HG03521 (cell line): ENCODE data around the gene PIGL.
"Not testable (repeated sequence)": the region's sequence is repeated elsewhere in the genome, so short reads cannot be mapped to it uniquely, and the experiment has no call there.

Source experiments
- ATAC-seq: cut with Tn5 transposase; IDR thresholded peaks from one replicate; pipeline ENCODE4 v1.9.1; 2021; ENCODE audit warnings: mild to moderate bottlenecking, moderate library complexity; ENCODE audit not compliant: unreplicated experiment

Gene PIGL

DNA sequence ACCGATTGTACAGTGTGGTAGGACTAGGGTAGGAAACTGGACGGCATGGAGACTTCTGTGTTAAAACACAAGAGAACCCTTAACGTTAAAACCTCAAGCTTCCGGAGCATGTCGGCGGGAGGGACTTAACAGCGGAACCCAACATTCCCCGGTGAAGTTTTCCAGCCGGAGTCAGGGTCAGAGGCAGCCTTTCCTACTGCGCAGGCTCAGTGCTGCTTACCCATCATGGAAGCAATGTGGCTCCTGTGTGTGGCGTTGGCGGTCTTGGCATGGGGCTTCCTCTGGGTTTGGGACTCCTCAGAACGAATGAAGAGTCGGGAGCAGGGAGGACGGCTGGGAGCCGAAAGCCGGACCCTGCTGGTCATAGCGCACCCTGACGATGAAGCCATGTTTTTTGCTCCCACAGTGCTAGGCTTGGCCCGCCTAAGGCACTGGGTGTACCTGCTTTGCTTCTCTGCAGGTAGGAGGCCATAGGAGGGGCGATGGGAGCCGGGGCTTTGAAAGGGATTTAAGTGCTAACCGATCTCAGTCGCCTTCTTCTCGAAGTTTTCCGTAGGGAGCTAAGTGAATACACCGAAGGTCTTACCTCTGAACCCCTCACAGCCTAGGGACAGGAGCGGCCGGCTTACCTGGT lies at the start of gene PIGL:
Gene PIGL (plus strand): TSS at position 209 of the 634 bp plus-strand sequence. CDS start 17 bp downstream, at position 226.
- peak; percentile 32 for ATAC-seq

DNA sequence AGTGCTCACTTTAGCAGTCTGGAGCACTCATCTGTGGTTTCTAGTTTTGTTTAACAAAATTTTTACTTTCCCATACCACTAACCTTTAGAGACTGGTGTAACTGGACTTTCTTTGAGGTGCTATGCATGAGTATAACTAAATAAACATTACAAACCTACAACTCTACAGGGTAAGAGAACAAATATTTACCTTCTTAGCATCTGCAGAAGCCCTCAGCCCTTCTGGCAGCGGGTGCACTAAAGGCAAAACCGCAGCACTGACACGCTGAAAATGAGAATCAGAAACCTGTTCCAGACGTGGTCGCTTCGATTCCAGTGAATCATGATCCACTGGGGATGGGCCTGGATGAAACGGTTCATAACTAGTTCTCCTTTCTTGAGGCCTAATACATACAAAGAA lies 45.4 kb upstream of the PIGL start:
- no peak for ATAC-seq

DNA sequence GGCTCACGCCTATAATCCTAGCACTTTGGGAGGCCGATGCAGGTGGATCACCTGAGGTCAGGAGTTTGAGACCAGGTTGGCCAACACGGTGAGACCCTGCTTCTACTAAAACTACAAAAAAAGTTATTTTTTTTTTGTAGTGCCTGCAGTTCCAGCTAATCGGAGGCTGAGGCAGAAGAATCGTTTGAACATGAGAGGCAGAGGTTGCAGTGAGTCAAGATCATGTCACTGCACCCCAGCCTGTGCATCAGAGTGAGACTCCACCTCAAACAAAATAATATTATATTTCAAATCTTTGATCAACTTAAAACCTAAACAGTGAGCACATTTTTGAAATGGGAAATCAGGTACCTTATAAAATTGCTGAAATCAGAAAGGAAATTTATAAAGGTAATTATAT lies 38.2 kb upstream of the PIGL start:
- ATAC-seq, result no peak

DNA sequence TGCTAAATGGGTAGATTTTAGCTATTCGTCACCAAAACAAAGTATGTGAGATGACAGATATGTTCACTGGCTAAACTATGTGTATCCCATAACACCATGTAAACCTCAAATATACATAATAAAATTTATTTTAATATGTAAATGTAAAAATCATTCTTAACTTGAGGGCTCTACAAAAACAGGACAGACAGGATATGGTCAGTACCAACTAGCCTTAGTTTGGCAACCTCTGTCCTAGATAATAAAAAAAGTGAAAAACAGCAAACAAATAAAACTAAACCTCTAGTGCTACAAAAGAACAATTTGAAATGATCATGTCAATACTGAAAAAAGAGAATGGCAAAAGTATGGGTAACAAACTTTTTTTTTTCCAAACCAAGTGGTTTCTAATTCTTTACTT lies 35.4 kb upstream of the PIGL start:
- no peak for ATAC-seq

DNA sequence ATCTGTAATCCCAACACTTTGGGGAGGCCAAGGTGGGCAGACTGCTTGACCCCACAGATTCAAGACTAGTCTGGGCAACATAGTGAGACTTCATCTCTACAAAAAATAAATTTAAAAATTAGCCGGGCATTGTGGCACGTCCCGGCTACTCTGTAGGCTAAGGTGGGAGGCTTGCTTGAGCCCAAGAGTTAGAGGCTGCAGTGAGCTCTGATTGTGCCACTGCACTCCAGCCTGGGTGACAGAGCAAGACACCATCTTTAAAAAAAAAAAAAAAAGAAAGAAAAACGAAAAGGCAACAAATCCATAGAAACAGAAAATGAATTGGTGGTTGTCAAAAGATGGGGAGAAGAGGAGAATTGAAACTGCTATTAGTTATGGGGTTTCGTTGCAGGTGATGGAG lies 29.4 kb upstream of the PIGL start:
- no peak for ATAC-seq

DNA sequence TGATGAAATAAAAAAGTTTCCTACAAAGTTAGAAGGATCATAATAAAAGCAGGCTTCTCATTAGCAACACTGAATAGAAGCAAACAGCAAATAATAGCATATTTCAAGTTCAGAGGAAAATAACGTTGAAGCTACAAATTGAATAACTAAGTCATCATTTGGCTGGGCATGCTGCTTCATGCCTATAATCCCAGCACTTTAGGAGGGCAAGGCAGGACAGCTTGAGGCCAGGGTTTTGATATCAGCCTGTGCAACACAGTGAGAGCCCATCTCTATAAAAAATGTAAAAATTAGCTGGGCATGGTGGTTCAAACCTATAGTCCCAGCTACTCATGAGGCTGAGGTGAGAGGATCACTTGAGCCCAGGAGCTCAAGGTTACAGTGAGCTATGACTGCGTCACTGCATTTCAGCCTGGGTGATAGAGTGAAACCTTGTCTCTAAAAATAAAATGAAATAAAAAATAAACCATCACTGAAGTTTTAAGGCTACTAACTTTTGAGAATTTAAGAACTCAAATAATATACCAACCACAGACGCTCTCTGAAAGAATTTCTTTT lies 27.1 kb upstream of the PIGL start:
- ATAC-seq, result no peak

DNA sequence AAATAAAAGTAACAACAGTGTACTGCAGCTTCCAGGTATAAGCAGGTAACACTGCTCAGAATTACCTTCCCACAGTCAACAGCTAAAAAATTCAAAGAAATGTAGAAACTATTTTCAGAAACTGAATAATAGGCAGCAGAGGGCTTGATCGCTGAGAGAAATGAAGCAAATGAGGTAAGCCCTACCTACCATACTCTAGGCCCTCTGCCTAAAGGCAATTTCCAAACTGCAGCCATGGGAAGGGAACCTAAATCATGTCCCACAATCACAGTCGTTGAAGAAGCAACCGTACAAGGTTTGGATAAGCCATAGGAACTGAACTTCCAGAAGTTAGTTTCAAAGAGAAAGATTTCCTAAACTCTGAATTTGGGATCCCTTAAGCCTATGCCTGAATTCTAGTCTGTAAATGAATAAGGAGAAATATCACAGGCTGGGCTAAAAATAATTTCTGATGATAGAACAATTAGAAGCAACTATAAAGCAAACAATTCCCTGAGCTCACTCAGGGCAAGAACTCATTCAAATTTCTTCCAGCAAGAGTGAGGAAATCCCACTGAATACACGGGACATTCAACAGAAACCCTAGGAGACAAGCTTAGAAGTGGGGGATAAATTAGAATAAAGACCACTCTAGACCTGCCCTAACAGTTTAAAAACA lies 26.2 kb upstream of the PIGL start:
- ATAC-seq, result no peak

DNA sequence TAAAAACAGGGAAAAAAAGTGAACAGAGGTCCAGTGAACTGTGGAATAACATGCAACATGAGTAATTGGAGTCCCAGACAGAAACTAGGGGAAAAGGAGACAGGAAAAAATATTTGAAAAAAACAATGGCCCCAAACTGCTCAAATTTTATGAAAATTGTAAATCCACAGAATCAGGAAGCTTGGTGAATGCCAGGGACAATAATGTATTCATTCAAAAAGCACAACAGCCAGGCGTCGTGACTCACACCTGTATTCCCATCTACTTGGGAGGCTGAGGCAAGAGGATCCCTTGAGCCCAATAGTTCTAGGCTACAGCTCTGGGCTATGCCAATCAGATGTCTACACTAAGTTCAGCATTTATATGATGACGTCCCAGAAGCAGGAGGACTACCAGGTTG lies 25.4 kb upstream of the PIGL start:
- ATAC-seq, result no peak

DNA sequence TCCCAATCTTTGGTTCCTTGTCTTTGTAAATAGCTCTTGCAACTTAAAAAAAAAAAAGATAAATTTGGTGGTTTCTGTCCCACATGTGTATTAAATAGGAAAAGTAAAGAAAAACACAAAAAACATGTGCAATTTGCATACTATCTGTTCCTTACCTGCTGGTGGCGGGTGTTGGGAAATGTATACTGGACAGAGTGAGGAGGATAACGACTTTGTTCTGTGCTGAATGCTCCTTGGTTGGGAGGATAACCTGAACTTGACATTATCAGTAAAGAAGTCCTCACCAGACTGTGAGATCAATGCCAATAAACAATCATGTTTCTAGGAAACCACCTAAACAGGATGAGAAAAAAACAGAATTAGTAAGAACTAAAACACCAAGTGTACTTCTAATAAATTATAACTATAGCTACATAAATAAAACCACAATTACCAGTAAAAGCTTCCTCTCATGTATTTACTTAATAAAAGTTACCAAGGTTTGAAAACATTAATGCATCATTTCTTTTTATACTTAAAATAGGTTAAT lies 22.6 kb upstream of the PIGL start:
- not testable (repeated sequence) for ATAC-seq

DNA sequence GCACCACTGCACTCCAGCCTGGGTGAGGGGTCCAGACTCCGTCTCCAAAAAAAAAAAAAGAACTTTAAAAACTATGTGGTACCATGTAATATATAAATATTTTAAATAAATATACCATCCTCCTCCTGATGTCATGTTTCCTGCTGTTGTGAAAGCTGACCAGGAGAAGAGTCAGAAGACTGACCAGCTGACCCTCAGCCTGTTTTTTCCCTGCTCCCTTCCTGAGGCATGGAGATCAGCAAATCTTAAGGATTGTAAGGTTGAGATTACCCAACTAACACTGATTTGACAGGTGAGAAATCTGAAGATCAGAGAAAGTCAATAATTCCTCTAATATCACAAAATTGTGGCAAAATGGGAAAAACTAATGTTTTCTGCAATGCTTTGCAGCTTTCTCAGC lies 19.7 kb upstream of the PIGL start:
- no peak for ATAC-seq

DNA sequence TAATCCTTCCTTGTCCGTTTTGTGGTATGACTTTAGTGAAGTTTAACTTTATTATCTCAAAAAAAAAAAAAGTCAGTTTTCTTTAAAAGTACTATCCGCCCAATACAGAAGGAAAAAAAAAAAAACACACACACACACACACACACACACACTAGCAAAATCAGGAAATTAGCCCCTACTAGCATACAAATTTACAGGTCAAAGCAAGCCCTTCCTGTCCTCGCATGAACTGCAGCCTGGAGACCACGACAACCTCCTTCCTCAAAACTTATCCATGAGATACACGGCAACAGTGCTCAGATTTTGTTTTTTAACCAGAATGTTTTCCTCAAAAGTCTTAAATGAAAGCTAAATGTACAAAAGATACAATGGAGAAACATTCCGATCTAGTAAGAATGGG lies 17.9 kb upstream of the PIGL start:
- no peak for ATAC-seq

DNA sequence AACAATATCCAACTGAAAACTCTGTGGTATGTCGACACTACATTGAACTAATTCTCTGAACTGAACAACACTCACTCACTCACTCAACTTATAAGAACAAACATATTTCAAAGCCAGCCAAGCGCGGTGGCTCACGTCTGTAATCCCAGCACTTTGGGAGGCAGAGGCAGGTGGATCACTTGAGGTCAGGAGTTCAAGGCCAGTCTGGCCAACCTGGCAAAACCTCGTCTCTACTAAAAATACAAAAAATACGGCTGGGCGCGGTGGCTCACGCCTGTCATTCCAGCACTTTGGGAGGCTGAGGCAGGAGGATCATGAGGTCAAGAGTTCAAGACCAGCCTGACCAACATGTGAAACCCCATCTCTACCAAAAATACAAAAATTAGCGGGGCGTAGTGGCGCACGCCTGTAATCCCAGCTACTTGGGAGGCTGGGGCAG lies 15.3 kb upstream of the PIGL start:
- not testable (repeated sequence) for ATAC-seq

DNA sequence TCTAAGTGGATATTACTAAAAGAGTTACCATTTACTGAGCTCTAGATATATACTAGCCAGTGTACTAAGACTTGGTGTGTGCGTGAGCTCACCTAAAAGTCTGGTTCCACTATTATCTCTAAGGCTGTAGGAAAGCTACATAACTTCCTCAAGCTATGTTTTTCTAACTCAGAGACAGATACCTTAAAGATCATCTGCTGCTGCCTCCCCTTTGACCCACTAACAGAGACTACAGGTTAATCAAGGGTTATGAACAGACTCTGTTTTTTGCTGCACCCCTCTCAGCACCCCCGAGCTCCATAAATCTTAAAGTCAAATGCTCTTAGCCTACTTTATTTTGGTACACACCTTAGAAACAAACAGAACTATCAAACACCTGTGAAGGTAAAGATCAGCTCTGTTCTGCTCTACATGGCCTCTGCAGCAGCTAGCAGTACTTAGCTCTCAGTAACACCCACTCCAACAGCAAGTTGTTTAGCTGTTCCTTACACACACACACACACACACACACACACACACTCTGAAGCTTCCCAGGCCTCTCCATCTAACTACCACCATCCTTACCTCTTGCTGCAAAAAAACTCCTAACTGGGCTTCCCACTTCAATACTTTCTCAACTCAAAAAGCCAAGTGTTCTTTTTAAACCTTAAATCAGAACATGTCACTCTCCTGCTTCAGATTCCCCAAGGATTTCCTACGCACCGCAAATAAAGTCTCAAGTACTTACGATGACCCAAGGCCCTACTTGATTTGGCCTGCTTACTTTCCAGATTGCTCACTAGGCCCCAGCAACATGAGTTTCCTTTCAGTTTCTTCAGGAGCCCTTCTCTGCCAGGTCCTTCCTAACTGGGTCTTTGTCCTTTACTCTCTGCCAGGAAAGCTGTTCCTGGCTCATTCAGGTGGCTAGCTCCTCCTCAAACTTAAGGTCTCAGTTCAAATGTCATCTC lies 14.2 kb upstream of the PIGL start:
- ATAC-seq, result not testable (repeated sequence)

DNA sequence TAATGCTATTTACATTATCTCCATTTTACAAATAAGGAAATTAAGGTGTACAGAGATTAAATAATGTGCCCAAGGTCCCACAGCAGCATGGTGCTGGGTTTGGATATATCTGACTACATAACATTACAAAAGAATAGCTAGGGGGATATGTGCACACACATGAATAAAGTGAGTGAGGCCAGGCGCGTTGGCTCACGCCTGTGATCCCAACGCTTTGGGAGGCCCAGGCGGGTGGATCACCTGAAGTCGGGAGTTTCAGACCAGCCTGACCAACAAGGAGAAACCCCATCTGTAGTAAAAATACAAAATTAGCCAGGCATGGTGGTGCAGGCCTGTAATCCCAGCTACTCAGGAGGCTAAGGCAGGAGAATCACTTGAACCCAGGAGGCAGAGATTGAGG lies 12.2 kb upstream of the PIGL start:
- ATAC-seq, result not testable (repeated sequence)

DNA sequence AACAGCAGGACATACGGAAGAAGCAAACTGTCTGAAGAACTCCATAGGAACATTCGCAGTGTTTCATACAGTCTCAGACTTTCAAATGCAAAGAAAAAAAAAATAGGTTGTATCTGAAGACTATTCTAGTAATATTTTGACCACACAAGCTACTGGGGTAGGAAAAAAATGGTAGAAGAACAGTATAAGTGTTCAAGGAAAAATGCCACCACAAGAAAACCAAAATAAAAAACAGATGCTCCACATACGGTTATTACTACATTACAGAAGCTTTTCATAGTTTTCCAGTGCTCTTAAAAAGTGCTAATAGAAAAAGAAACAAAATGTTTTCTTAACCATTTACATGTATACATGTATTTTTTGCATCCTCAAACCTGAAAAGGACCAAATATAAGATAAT lies 5.4 kb upstream of the PIGL start:
- ATAC-seq, result no peak

DNA sequence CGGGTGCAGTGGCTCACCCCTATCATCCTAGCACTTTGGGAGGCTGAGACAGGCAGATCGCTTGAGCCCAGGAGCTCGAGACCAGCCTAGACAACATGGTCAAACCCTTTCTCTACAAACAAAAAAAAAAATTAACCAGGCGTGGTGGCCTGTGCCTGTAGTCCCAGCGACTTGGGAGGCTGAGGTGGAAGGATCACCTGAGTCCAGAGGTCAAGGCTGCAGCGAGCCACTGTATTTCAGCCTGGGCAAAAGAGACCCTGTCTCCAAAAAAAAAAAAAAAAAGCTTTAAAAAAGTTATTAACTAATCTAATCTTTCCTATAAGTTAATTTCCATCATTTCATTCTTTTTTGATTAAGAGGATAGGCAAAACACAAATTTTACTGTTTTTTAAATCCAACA lies 4.2 kb upstream of the PIGL start:
- ATAC-seq, result no peak

DNA sequence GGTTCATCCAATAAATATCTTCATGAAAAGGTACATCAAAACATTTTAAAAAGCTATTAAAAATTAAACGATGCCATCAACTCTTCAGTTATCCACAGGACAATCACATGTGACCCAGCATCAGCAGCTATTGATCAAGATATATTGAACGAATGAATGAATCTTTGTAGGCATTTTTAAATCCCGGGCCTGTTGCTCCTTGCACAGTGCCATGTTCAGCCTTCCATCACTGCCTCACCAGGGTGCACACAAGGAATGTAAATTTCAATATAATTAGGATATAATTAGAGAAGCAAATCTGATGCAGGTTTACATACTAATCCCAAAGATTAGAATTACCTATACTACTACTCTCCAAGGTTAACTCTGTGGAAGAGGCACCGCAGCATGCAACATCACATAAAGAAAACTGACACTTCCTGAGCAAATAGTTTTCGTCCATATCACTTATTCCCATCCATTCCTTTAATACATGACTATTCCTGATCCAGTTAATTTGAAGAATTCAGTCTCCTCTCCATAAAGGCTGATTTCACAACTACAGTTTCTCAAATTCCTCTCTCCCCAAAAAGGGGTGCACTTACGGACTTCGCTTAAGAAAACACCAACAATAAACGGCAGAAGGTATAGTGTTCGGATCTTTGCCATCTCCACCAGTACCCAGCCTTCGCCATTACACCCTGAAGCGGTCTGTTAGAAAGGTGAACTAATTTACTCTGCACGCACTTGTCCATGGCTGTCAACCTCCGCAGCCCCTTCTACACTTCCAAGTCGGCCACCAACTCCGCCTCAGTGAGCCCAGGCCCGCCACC lies 2.6 kb upstream of the PIGL start:
- peak; percentile 5 for ATAC-seq

DNA sequence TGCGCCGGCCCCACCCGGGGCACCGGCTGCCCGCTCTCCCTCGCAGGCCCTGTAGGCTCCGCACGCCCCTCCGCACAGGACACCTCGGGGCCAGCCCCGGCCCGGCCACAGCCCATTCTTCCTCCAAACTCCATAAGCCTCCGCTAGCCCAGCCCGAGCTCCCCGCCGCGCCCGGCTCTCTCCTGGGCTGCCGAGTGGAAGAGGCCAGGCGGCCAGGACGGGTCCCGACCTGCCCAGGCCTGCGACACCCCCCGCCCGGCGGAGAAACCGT lies 2.1 kb upstream of the PIGL start:
- ATAC-seq, result peak; percentile 35

DNA sequence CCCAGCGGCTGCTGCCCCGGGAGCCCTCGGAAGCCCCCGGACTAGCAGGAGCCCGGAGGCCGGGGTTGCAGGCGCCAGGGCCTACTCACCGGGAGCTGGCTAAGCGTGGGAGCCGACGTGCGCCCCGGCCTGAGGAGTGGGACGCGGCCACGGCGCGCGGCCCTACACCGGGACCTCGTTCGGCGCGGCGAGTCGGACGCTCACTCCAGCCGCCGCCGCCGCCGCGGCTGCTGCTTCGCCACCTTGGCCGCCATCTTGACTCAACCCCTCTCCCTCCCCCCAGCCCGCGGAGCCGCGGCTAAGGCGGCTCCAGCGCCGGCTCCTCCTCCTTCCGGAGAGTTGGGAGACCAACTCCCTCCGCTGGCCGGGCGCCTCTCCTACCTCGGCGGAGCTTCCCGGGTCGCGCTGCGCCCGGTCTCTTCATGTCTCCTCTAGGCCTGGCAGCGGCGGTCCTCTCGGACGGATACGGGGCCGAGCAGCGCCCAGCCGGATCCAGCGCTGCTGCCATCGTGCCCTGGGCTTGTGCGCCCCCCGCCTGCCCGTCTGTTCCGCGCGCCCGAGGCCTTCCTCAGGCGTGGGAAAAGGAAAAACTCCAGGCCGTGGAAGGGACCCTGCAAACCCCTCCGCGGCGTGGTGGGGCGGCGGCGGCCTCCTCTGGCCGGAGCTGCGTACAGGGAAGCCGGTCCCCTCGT lies 1.6 kb upstream of the PIGL start, which contains the start of gene NCOR1:
Gene NCOR1 (minus strand): TSS at position 262 of the 692 bp plus-strand sequence. CDS start 20,965 bp downstream, outside the sequence.
- ATAC-seq, result peak; percentile 78

DNA sequence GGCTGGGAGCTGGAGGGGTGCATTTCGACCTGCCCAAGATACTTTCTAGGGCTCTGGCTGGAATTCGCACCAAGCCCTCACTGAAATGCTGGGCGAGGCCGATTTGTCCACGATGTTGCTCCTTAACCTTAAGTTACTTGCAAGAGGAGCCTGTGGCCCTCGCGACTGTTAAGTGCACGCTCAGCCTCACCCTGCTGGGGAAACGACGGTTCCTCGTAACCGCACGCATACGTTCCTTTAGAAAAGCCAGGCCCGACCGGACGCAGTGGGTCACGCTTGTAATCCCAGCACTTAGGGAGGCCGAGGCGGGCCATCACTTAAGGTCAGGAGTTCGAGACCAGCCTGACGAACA lies 1.1 kb upstream of the PIGL start:
- ATAC-seq, result peak; percentile 1
